ENCODE measurements around the gene CCL2.

The CCL2 gene

GRCh38 chr17:34283571-34283970, 28.5 kb downstream of the CCL2 start:
- peaks cover 5% of the 10 kb centered on the region for H3K27me3 Mint-ChIP-seq
- H3K4me3 Mint-ChIP-seq = no peak overlapping the region
- H3K36me3 Mint-ChIP-seq = no peaks in the 10 kb centered on the region
- H3K27ac Mint-ChIP-seq = no peak overlapping the region
- no peaks in the 10 kb centered on the region for H3K4me1 Mint-ChIP-seq
- no peaks in the 10 kb centered on the region for H3K9me3 Mint-ChIP-seq

- Mint-ChIP-seq H3K4me1 (no peaks in the 10 kb centered on the region), H3K36me3 (no peaks in the 10 kb centered on the region), H3K9me3 (no peaks in the 10 kb centered on the region), H3K4me3 (no peak within 1 kb of the TSS), H3K27me3 (peaks cover 4% of the 10 kb centered on the region), H3K27ac (no peak within 1 kb of the TSS)
Observed at GRCh38 chr17:34285286-34285792, 30.3 kb downstream of the CCL2 start, which contains the start of gene CCL11. TSS of gene CCL11 (plus strand) at chr17:34285742. CDS start at chr17:34285809, 67 bp downstream.

- Mint-ChIP-seq H3K4me3 (no peak overlapping the region), H3K9me3 (no peaks in the 10 kb centered on the region), H3K4me1 (no peaks in the 10 kb centered on the region), H3K27ac (no peak overlapping the region), H3K27me3 (peaks cover 2% of the 10 kb centered on the region), H3K36me3 (no peaks in the 10 kb centered on the region)
Observed at GRCh38 chr17:34287875-34288274, 32.8 kb downstream of the CCL2 start.

- Mint-ChIP-seq H3K9me3 (no peaks in the 10 kb centered on the region), H3K27me3 (peaks cover 2% of the 10 kb centered on the region), H3K4me1 (no peaks in the 10 kb centered on the region), H3K4me3 (no peak overlapping the region), H3K27ac (no peak overlapping the region), H3K36me3 (no peaks in the 10 kb centered on the region)
Observed at GRCh38 chr17:34290586-34290985, 35.5 kb downstream of the CCL2 start.

GRCh38 chr17:34291721-34292348, 36.8 kb downstream of the CCL2 start:
- Mint-ChIP-seq H3K27me3 (peaks cover 4% of the 10 kb centered on the region), H3K9me3 (no peaks in the 10 kb centered on the region), H3K36me3 (no peaks in the 10 kb centered on the region), H3K27ac (no peak overlapping the region), H3K4me1 (no peaks in the 10 kb centered on the region), H3K4me3 (no peak overlapping the region)

GRCh38 chr17:34299027-34299426, 43.9 kb downstream of the CCL2 start:
- Mint-ChIP-seq H3K9me3 (no peaks in the 10 kb centered on the region), H3K27ac (no peak overlapping the region), H3K27me3 (peaks cover 26% of the 10 kb centered on the region), H3K4me1 (no peaks in the 10 kb centered on the region), H3K36me3 (no peaks in the 10 kb centered on the region), H3K4me3 (no peak overlapping the region)

- Mint-ChIP-seq H3K36me3 (no peaks in the 10 kb centered on the region), H3K27ac (no peak overlapping the region), H3K4me3 (no peak overlapping the region)
Observed at GRCh38 chr17:34299956-34300577, 45.0 kb downstream of the CCL2 start.

GRCh38 chr17:34300652-34301370, 45.7 kb downstream of the CCL2 start:
- Mint-ChIP-seq H3K36me3 (no peaks in the 10 kb centered on the region), H3K27me3 (peaks cover 26% of the 10 kb centered on the region), H3K4me3 (no peak overlapping the region), H3K4me1 (no peaks in the 10 kb centered on the region), H3K9me3 (no peaks in the 10 kb centered on the region), H3K27ac (no peak overlapping the region)

More at GRCh38 chr17:34299956-34300577, 45.0 kb downstream of the CCL2 start:
- Mint-ChIP-seq H3K9me3 (no peaks in the 10 kb centered on the region), H3K4me1 (no peaks in the 10 kb centered on the region), H3K27me3 (peaks cover 26% of the 10 kb centered on the region)

GRCh38 chr17:34301986-34302385, 46.9 kb downstream of the CCL2 start:
- no peaks in the 10 kb centered on the region for H3K36me3 Mint-ChIP-seq
- H3K4me3 Mint-ChIP-seq = no peak overlapping the region
- H3K27ac Mint-ChIP-seq = no peak overlapping the region
- no peaks in the 10 kb centered on the region for H3K9me3 Mint-ChIP-seq
- H3K27me3 Mint-ChIP-seq = peaks cover 26% of the 10 kb centered on the region
- H3K4me1 Mint-ChIP-seq = no peaks in the 10 kb centered on the region

- H3K9me3 Mint-ChIP-seq = no peaks in the 10 kb centered on the region
- H3K4me1 Mint-ChIP-seq = no peaks in the 10 kb centered on the region
- no peak overlapping the region for H3K4me3 Mint-ChIP-seq
- no peak overlapping the region for H3K27ac Mint-ChIP-seq
- H3K27me3 Mint-ChIP-seq = peaks cover 26% of the 10 kb centered on the region
- no peaks in the 10 kb centered on the region for H3K36me3 Mint-ChIP-seq
Observed at GRCh38 chr17:34302636-34303035, 47.6 kb downstream of the CCL2 start.

- H3K27me3 Mint-ChIP-seq = peaks cover 22% of the 10 kb centered on the region
- no peak overlapping the region for H3K4me3 Mint-ChIP-seq
- no peaks in the 10 kb centered on the region for H3K9me3 Mint-ChIP-seq
- no peaks in the 10 kb centered on the region for H3K4me1 Mint-ChIP-seq
- H3K36me3 Mint-ChIP-seq = no peaks in the 10 kb centered on the region
- no peak overlapping the region for H3K27ac Mint-ChIP-seq
Observed at GRCh38 chr17:34303606-34304005, 48.5 kb downstream of the CCL2 start.

GRCh38 chr17:34305061-34305460, 50.0 kb downstream of the CCL2 start:
- no peaks in the 10 kb centered on the region for H3K9me3 Mint-ChIP-seq
- H3K36me3 Mint-ChIP-seq = no peaks in the 10 kb centered on the region
- peaks cover 13% of the 10 kb centered on the region for H3K27me3 Mint-ChIP-seq
- no peaks in the 10 kb centered on the region for H3K4me1 Mint-ChIP-seq
- no peak overlapping the region for H3K4me3 Mint-ChIP-seq
- H3K27ac Mint-ChIP-seq = no peak overlapping the region

GRCh38 chr17:34305606-34306005, 50.5 kb downstream of the CCL2 start:
- Mint-ChIP-seq H3K36me3 (no peaks in the 10 kb centered on the region), H3K27ac (no peak overlapping the region), H3K27me3 (peaks cover 11% of the 10 kb centered on the region), H3K4me3 (no peak overlapping the region), H3K9me3 (no peaks in the 10 kb centered on the region), H3K4me1 (no peaks in the 10 kb centered on the region)

- peaks cover 5% of the 10 kb centered on the region for H3K27me3 Mint-ChIP-seq
- H3K4me1 Mint-ChIP-seq = no peaks in the 10 kb centered on the region
- H3K9me3 Mint-ChIP-seq = no peaks in the 10 kb centered on the region
- H3K4me3 Mint-ChIP-seq = no peak overlapping the region
- no peaks in the 10 kb centered on the region for H3K36me3 Mint-ChIP-seq
- H3K27ac Mint-ChIP-seq = no peak overlapping the region
Observed at GRCh38 chr17:34306466-34306865, 51.4 kb downstream of the CCL2 start.
